ENCODE data around the gene CAMTA1. TPM values are rescaled to one million over a fixed set of nuclear protein-coding genes. Genes with fewer than 3 reads are reported as not detected.
A peak's percentile ranks its signal among the peaks of the same experiment; 100 is the strongest.

Gene CAMTA1
- total RNA-seq, 1 experiment from 2014 or later: 82.2 TPM

DNA sequence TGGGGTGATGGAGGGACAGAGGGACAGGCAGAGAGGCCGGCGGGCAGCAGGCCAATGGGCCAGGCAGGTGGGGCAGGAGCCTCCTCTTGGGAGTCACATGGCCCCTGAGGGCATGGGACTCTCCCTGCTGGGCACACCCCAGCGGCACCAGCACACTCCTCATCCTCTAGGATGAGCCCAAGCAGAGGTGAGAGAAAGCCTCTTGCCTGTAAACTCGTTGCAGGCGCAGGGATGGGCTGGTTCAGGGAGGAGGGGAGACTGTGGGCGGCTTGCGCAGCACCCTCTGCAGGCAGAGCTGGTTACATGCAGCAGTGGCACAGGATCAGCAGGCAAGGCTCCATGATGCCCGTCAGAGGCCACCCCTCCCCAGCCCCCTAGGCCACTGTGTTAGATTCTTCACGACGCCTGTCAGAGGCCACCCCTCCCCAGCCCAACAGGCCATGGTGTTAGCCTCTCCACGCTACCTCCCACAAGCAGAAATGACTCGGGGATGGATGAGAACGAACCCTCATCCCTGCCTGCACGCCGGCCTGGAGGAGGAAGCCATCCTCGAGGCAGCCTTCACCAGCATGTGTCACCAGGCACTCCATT is 776.2 kb downstream of the CAMTA1 start:
- in situ Hi-C loops (cut with HindIII; ENCODE audit: low pct_unique_long_range_greater_than_20kb, low sequenced_read_pairs): no loop called here
- H3K27me3 ChIP-seq (ENCODE audit: control insufficient read depth, insufficient read depth, low read length): no peaks in the 10 kb centered on the region
- H3K36me3 ChIP-seq (ENCODE audit: control insufficient read depth, insufficient read depth, low read length): no peaks in the 10 kb centered on the region
- H3K4me3 ChIP-seq (ENCODE audit: low read depth in 2 of 2, low read length in 2 of 2): no peak overlapping the region
- ChIA-PET POLR2A (no interaction called here), CTCF (interaction anchor here (0.7 kb wide), 1 partner anchor 8 kb away, joined by 4 read pairs; no protein-coding TSS in a partner anchor)
- H3K27ac ChIP-seq (ENCODE audit: low read length): no peak overlapping the region
- H3K9me3 ChIP-seq (ENCODE audit: control insufficient read depth, insufficient read depth, low read depth, low read length): no peaks in the 10 kb centered on the region
- BruUV-seq (replicated peaks): no TSS peak
- DNase-seq (ENCODE audit: low read depth, low spot score) (no peak), ATAC-seq (peak; percentile 67; the same call in 1 of the 2 replicates)
- TF ChIP-seq, protein P1, sequence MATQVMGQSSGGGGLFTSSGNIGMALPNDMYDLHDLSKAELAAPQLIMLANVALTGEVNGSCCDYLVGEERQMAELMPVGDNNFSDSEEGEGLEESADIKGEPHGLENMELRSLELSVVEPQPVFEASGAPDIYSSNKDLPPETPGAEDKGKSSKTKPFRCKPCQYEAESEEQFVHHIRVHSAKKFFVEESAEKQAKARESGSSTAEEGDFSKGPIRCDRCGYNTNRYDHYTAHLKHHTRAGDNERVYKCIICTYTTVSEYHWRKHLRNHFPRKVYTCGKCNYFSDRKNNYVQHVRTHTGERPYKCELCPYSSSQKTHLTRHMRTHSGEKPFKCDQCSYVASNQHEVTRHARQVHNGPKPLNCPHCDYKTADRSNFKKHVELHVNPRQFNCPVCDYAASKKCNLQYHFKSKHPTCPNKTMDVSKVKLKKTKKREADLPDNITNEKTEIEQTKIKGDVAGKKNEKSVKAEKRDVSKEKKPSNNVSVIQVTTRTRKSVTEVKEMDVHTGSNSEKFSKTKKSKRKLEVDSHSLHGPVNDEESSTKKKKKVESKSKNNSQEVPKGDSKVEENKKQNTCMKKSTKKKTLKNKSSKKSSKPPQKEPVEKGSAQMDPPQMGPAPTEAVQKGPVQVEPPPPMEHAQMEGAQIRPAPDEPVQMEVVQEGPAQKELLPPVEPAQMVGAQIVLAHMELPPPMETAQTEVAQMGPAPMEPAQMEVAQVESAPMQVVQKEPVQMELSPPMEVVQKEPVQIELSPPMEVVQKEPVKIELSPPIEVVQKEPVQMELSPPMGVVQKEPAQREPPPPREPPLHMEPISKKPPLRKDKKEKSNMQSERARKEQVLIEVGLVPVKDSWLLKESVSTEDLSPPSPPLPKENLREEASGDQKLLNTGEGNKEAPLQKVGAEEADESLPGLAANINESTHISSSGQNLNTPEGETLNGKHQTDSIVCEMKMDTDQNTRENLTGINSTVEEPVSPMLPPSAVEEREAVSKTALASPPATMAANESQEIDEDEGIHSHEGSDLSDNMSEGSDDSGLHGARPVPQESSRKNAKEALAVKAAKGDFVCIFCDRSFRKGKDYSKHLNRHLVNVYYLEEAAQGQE (IDR thresholded peaks at IDR 0.05; ENCODE audit: insufficient read depth in 1 of 2, low read depth in 2 of 2, low read length in 1 of 2): no peak
- TF ChIP-seq POLR2AphosphoS5 (IDR thresholded peaks at IDR 0.05; ENCODE audit: low read depth, low read length): no peak
- no peak; the same call in 1 of the 2 replicates for TF ChIP-seq CTCF (IDR thresholded peaks at IDR 0.05)
- TF ChIP-seq TCF7L2 (IDR thresholded peaks at IDR 0.05; ENCODE audit: low read depth, low read length): no peak
- H3K4me1 ChIP-seq (ENCODE audit: control insufficient read depth, insufficient read depth, low read length): no peaks in the 10 kb centered on the region
- intact Hi-C loops (cut with micrococcal nuclease; ENCODE audit: unreplicated experiment): no loop called here

DNA sequence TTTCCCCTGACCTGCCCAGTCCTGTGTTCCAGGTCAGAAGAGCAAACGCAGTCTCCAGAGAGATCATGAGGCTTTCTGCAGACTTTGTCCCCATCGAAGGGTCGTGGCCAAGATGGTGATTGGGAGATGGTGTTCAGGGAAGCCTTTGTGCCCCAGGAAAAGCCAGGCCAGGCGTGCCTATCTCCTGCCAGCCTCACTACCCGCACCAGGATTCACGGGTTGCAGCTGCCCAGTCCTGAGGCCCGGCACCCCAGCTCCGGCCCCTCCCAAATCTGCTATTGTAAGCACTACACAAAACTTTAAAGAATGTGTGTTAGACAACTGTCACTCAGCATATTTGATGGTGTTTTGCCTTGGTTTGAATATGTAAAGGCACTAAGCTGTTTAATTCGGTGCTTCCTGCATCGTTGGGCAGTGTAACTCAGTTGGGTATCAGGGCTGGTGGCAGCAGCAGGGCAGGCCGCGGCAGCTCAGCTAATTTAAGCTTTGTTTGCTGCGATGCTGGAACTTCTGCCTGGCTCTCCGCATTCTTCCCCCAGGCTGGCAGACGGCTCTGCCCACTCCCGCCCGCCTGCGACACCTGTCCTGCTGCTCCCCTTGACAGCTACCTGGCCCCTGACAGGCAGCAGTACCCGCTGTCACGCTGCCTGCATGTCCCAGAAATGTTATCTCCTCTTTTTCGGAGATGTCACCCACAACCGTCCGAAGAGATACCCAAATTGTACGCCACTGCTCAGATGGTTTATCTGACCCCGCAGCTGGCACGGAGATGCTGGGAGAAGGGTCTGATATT is 776.9 kb downstream of the CAMTA1 start:
- no peaks in the 10 kb centered on the region for H3K9me3 ChIP-seq (ENCODE audit: control insufficient read depth, insufficient read depth, low read depth, low read length)
- CTCF ChIA-PET: interaction anchor here (0.7 kb wide), 1 partner anchor 9 kb away, joined by 4 read pairs; no protein-coding TSS in a partner anchor
- BruUV-seq (replicated peaks): no TSS peak
- DNase-seq (ENCODE audit: low read depth, low spot score) (no peak), ATAC-seq (no peak)
- POLR2A ChIA-PET: no interaction called here
- intact Hi-C loops (cut with micrococcal nuclease; ENCODE audit: unreplicated experiment) (no loop called here), in situ Hi-C loops (cut with HindIII; ENCODE audit: low pct_unique_long_range_greater_than_20kb, low sequenced_read_pairs) (no loop called here)
- no peaks in the 10 kb centered on the region for H3K4me1 ChIP-seq (ENCODE audit: control insufficient read depth, insufficient read depth, low read length)
- H3K27me3 ChIP-seq (ENCODE audit: control insufficient read depth, insufficient read depth, low read length): no peaks in the 10 kb centered on the region
- H3K36me3 ChIP-seq (ENCODE audit: control insufficient read depth, insufficient read depth, low read length): no peaks in the 10 kb centered on the region
- no peak overlapping the region for H3K4me3 ChIP-seq (ENCODE audit: low read depth in 2 of 2, low read length in 2 of 2)
- no peak overlapping the region for H3K27ac ChIP-seq (ENCODE audit: low read length)
- TF ChIP-seq TCF7L2 (IDR thresholded peaks at IDR 0.05; ENCODE audit: low read depth, low read length) (no peak), CTCF (IDR thresholded peaks at IDR 0.05) (no peak), POLR2AphosphoS5 (IDR thresholded peaks at IDR 0.05; ENCODE audit: low read depth, low read length) (no peak), SIN3A (IDR thresholded peaks at IDR 0.05; ENCODE audit: borderline replicate concordance, insufficient read depth, low read depth, low read length) (no peak)
- TF ChIP-seq, protein P1 (IDR thresholded peaks at IDR 0.05; ENCODE audit: insufficient read depth in 1 of 2, low read depth in 2 of 2, low read length in 1 of 2): no peak
